ENCODE measurements around the gene TMEM9B.
A peak's percentile ranks its signal among the peaks of the same experiment; 100 is the strongest.

TMEM9B gene

DNA sequence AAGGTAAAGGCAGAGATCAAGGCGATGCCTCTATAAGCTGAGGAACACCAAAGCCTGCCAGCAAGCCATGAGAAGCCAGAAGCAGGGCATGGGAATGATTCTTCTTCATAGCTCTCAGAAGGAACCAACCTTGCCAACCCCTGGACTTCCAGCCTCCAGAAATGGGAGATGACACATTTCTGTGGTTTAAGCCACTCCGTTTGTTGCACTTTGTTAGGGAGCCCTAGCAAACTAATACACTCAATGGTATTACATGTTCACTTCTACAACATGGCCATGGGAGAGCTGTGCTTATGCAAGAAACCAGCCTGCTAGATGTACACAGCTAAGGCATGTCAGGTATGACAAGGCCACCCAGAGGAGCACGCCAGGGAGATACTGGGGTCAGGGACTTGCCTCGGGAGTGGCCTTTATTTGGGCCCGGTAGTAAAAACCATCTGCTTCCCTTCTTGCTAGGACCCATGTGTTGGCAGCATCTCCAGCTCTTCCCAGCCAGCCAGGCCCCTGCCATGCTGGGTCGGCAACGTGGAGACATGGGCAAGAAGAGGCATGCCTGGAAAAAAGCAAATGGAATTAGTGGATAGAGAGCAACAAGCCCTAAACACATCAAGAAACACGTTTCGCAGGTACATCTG, 35.1 kb downstream of the TMEM9B start:
- DNase-seq = no peak

GRCh38 chr11:8928205-8928604, 36.0 kb downstream of the TMEM9B start:
- DNase-seq = no peak

DNA sequence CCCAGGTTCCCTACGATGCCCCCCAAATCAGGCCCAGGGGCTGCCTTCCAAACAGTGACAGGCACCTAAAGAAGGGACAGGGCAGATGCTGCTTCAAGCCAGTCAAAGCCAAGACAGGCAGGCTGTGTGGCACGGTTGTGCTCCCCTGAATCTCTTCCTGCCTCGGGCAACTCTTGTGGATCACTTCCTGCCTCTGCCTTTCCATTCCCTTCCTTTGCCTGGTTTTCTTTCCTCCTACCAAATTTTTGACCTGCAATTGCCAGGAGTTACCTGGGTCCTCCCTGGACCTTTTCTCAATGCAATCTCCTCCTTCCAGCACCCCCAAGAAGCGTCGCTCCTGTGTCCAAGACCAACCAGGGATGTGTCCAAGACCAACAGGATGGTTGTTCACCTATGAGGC, 37.0 kb downstream of the TMEM9B start:
- no peak for DNase-seq

GRCh38 chr11:8926236-8926635, 38.0 kb downstream of the TMEM9B start:
- DNase-seq = no peak

GRCh38 chr11:8925711-8926110, 38.5 kb downstream of the TMEM9B start:
- no peak for DNase-seq

DNA sequence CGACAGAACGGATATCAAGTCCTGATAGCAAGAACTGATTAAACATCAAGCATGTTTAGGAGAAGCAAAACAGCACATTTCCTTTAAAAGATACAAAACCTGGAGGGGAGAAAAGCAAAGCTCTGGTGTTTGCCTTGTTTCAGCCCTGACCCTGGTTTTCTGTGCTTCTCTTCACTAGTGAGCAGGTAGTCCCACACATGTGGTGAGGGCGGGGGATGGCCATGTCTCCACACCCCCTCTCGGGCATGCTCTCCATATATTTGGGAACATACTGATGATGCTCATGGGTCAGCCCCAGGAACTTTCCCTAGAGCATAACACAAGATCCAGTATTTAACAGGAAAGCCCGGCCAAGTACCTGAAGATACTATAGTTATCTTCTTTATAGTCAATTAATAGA, 41.6 kb downstream of the TMEM9B start:
- no peak for DNase-seq

DNA sequence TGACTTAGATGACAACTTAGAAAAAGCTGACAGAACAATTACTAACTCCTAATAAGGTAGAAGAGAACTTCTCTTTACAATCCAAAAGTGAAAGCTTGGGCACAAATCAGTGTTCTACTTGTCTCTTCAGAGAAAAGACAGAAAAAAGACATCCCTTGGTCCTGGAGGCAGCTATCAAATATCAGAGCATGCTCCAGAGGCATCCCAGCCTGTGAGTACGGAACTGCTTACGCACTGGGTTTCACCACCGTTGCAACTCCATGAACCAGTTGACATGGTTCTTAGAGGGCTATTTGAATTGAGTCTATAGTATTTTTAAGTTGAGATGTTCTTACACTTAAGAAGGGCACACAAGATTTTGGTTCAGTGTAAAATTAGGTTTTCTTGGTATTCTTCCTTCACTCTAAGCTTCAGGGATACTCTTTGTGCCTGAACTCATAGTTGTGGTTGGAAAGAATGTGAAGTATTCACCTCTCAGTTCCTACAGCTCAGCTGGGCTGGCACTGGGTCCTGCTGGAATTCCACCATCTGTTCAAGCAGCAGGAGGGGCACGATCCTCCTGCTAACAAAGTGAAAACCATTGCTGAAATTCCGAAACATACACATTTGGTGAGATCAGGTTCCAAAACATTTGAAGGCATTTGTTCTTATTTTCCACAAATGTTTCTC, 47.0 kb downstream of the TMEM9B start:
- DNase-seq = no peak

DNA sequence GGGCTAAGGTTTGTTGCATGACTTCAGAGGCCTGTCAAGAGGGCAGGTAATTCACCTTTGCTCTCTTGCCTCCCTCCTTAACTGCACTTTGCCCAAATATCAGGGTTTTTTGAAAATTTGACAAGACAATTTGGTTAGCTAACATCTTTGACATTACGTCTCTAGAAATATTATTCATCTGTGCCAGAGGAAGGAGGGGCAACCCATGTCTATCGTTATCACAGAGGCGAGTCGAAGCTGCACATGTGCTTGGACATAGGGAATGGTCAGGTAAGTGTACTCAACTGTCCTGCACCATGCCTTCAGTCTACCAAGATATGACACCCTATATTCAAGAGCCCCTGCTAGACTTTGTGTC, 49.6 kb downstream of the TMEM9B start:
- DNase-seq = no peak

GRCh38 chr11:8913961-8914660, 50.1 kb downstream of the TMEM9B start:
- DNase-seq = peak; percentile 31

GRCh38 chr11:8911029-8911823, 53.0 kb downstream of the TMEM9B start, which contains the start of gene AKIP1:
TSS of gene AKIP1 (plus strand) at chr11:8911189. CDS start at chr11:8911450, 261 bp downstream.
- DNase-seq = peak; percentile 80

DNA sequence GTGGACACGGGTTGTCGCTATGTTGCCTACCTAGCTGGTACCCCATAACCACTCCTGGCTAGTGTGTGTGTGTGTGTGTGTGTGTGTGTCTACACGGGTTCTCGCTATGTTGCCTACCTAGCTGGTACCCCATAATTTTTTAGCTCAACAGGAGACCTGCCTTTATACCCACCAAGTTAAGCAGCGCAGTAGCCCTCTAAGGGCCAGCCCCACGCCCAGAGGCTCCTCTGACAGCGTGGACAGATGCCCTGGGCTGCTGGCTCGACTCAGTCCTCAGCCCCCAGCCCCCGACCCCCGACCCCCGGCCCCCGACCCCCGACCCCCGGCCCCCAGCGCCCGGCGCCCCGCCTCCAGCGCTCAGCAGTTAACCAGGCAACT, 53.6 kb downstream of the TMEM9B start:
- no peak for DNase-seq

DNA sequence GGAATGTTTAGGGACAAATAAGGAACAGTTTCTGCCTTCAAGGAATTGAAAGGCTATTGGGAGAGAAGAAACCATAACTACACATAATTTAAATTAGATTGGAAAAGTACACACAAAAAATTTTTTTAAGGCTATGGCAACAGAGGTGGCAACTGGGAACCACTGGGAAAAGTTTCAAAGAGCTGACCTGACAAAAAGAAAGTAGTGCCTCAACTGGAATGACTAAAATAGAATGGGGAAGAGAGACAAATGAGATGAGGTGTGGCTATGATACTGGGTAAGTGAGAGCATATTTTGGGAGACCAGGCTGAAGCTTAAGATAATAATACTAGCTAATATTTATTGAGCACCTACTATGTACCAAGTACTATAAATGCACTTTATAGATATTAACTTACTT, 56.1 kb downstream of the TMEM9B start:
- no peak for DNase-seq

DNA sequence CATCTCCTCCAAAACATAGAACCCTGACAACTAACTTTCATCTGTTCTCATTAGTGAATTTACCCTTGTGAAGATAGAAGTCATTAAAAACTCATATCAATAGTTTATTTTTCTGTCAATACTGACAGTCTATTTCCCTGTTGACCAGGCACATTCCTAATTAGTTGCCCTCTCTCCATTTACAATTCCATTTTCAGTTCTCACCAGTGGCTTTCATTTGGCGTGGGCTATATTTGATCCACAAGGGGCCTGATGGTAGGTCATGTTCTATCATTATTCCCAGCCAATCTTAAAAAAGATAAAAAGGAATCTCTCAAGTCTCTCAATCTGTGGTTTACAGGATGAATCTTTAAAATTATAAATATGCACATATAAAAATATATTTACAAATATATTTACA, 57.1 kb downstream of the TMEM9B start:
- DNase-seq = no peak

- DNase-seq = no peak
Observed at GRCh38 chr11:8905528-8906165, 58.6 kb downstream of the TMEM9B start.

- DNase-seq = no peak
Observed at GRCh38 chr11:8899119-8899753, 65.0 kb downstream of the TMEM9B start.
